Mucosa of stomach (tissue), 1 donor: ENCODE measurements around the gene GDAP2.
"Not testable (repeated sequence)": the region's sequence is repeated elsewhere in the genome, so short reads cannot be mapped to it uniquely, and the experiment has no call there.

Source experiments
- H3K27me3 ChIP-seq: one replicate; pipeline ENCODE4 v1.7.0; 2013; ENCODE audit warnings: mild to moderate bottlenecking, low read length; ENCODE audit not compliant: control insufficient read depth, insufficient read depth
- H3K36me3 ChIP-seq: one replicate; pipeline ENCODE4 v1.7.0; 2013; ENCODE audit warnings: low read length; ENCODE audit not compliant: control insufficient read depth, insufficient read depth
- H3K4me1 ChIP-seq: one replicate; pipeline ENCODE4 v1.7.0; 2013; ENCODE audit warnings: mild to moderate bottlenecking, low read length; ENCODE audit not compliant: control insufficient read depth, insufficient read depth
- H3K4me3 ChIP-seq: one replicate; pipeline ENCODE4 v1.7.0; 2013; ENCODE audit warnings: low read length
- H3K9ac ChIP-seq: one replicate; pipeline ENCODE4 v1.7.0; 2013; ENCODE audit warnings: mild to moderate bottlenecking, low read length, moderate library complexity
- H3K9me3 ChIP-seq: one replicate; pipeline ENCODE4 v1.7.0; 2013; ENCODE audit warnings: mild to moderate bottlenecking, low read length, moderate library complexity; ENCODE audit not compliant: control insufficient read depth
- donor health status: Pancreatic carcinoma.

GDAP2 gene

DNA sequence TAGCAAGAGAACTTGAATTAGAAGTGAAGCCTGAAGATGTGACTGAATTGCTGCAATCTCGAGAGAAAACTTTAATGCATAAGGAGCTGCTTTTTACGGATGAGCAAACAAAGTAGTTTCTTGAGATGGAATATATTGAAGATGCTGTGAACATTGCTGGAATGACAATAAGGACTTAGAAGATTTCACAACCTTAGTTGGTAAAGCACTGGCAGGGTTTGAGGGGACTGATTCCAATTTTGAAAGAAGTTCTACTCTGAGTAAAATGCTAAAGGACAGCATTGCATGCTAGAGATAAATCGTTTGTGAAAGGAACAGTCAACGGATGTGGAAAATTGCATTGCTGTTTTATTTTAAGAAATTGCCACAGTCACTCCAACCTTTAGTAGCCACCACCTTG lies 69.5 kb downstream of the GDAP2 start:
- Histone ChIP-seq H3K36me3 (no peaks in the 10 kb centered on the region), H3K4me1 (peaks cover 7% of the 10 kb centered on the region), H3K9me3 (no peaks in the 10 kb centered on the region), H3K27me3 (no peaks in the 10 kb centered on the region), H3K9ac (no peak overlapping the region), H3K4me3 (no peak overlapping the region)

DNA sequence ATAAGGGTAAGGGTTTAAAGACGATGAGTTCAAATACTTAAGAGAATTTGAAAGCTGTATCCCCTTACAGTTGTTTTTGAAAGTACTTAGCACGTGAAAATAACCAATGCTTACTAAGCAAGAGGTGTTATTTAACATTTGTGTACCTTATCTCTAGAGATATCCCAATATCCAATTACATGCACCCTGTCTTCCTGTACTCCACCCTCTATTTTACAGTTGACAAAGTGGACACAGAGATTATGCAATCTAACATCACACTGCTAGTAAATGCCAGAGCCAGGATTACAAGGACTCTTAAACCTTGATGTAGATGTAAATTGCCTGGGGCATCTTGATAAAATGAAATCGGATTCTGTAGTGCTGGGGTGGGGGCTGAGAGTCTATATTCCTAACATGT lies 72.0 kb downstream of the GDAP2 start:
- H3K36me3 ChIP-seq = no peaks in the 10 kb centered on the region

DNA sequence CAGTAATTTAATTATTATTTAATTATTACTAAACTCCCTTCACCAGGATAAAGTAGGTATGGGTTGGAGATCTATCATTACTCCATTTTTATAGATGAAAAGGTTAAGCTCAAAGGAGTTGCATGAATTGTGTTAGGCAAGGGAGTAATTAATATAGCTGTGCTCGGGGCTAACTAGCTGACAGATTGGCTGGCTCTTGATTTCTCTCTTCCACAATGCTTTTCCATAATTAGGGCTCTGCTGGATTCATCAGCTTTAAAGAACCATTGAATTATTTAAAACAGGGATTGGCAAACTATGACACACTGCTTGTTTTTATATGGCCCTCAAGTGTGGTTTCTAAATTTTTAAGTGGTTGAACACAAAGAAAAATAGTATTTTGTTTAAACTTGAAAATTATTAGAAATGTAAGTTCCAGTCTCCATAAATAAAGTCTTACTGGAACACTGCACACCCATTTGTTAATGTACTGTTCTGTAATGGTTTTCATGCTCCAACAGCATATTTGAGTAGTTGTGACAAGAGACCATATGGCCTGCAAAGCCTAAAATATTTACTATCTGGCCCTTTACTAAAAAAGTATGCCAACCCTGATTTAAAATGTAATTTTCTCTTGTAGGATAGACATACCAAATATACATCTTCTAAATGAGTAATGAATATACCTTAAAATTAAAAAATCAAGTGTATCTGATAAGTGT lies 76.4 kb downstream of the GDAP2 start:
- Histone ChIP-seq H3K4me1 (peaks cover 12% of the 10 kb centered on the region), H3K27me3 (no peaks in the 10 kb centered on the region), H3K9me3 (no peaks in the 10 kb centered on the region), H3K4me3 (no peak overlapping the region), H3K9ac (no peak overlapping the region), H3K36me3 (no peaks in the 10 kb centered on the region)

More for the DNA sequence above, 72.0 kb downstream of the GDAP2 start:
- H3K9me3 ChIP-seq = no peaks in the 10 kb centered on the region
- no peak overlapping the region for H3K4me3 ChIP-seq
- no peak overlapping the region for H3K9ac ChIP-seq
- H3K4me1 ChIP-seq = peaks cover 14% of the 10 kb centered on the region
- H3K27me3 ChIP-seq = no peaks in the 10 kb centered on the region

DNA sequence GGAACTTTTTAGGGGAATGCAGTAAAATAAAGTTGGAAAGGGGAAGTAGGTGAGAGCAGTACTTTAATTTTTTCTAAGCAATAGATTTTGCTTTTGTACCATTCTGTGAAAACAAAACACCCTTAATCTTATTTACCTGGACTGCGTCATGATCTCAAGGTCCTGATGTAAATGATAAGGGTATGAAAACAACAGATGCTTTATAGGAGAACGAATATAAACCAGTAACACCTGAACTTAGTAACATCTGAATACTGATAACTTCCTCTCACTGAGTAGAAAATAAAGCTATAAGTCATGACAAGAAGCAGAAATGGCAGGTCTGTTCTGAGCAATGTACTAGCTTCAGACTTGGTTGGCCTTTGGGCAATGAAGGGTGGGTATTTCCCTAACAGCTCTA lies 77.7 kb downstream of the GDAP2 start:
- Histone ChIP-seq H3K4me3 (no peak overlapping the region), H3K27me3 (no peaks in the 10 kb centered on the region), H3K9ac (no peak overlapping the region), H3K9me3 (no peaks in the 10 kb centered on the region), H3K4me1 (peaks cover 7% of the 10 kb centered on the region), H3K36me3 (no peaks in the 10 kb centered on the region)

DNA sequence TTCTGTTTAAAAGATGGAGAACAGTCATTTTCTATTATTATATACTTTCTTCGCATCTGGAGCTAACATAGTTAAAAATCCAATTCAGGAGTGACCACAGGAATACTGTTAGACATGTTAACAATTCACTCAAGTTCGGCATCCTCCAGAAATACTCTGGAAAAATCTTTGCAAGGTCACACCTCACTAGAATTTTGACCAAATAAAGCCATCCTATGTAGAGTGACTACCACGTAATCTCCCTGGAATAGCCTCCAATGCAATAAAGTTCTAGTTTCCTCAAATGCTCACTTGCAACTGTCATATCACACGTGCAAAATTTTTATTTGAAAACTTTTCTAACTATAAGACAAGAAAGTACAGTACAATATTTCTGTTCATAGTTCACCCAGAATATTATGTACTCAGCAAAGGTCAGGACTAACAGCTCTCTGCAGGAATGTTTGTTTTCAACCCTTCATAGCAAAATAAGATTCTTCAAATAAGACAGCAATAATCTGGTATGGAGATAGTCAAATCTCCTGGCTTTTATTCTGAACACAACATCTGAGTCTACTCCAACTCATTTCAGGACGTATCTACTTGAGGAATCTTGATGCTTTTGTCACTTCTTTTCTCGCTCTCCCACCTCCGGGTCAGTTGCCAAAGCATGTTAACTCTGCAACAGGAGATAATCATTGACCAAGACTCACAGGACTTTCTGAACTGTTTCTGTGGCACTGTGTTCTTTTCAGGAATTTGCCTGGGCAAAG lies 82.6 kb downstream of the GDAP2 start:
- Histone ChIP-seq H3K9me3 (no peaks in the 10 kb centered on the region), H3K36me3 (no peaks in the 10 kb centered on the region), H3K4me3 (no peak overlapping the region), H3K9ac (no peak overlapping the region), H3K4me1 (no peaks in the 10 kb centered on the region), H3K27me3 (no peaks in the 10 kb centered on the region)

DNA sequence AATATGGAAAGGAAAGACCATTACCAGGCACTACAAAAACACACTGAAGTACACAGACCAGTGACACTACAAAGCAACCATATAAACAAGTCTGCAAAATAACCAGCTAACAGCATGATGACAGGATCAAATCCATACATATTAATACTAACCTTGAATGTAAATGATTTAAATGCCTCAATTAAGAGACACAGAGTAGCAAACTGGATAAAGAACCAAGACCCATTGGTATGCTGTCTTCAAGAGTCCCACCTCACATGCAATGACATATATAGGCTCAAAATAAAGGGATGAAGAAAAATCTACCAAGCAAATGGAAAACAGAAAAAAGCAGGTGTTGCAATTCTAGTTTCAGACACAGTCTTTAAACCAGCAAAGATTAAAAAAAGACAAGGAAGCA lies 84.9 kb downstream of the GDAP2 start:
- H3K36me3 ChIP-seq, H3K9ac ChIP-seq, H3K4me1 ChIP-seq, H3K4me3 ChIP-seq, H3K27me3 ChIP-seq, H3K9me3 ChIP-seq: not testable (repeated sequence)

DNA sequence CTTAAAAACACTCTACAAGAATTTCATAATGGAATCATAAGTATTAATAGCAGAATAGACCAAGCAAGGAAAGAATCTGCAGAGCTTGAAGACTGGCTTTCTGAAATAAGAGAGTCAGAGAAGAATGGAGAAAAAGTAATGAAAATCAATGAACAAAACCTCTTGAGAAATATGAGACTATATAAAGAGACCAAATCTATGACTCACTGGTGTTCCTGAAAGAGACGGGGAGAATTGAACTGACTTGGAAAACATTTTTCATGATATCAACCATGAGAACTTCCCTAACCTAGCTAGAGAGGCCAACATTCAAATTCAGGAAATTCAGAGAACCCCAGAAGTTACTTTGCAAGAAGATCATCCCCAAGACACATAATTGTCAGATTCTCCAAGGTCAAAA lies 85.6 kb downstream of the GDAP2 start:
- H3K36me3 ChIP-seq = no peaks in the 10 kb centered on the region
- H3K4me3 ChIP-seq = no peak overlapping the region
- H3K4me1 ChIP-seq = no peaks in the 10 kb centered on the region
- H3K27me3 ChIP-seq = no peaks in the 10 kb centered on the region
- no peaks in the 10 kb centered on the region for H3K9me3 ChIP-seq
- no peak overlapping the region for H3K9ac ChIP-seq

DNA sequence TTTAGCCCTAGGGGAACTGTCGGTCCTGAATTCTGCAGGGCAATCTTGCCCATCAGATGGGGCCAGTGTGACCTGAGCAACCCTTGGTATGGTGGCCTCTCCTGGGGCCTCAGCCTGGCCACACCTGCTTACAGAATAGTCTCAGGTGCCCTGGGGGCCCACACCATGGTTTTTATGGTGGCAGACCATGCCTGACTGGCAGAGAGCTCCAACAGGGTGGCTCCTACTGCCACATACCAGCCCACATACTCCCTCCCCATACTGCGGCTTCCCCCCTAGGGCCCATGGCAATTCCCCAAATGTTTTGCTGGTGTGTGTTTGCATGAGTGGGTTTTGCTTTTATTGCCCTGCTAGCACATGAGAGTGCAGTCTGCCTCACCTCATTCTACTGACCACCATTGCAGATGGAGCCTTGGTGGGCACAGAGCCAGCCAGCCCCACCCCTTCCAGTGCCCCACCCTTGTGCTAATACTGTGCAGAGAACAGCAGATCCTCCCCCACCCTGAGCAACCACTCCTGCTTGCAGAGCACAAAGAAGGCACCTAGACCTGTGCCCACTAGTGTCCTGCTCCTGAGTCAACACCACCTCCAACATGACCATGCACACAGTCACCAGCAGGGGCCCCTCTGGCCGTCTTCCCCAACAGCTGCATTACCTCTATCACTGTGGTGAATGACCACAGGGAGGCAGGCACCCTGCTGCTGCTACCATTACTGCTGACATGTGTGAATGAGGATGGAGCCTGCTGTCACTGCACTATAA lies 86.8 kb downstream of the GDAP2 start:
- Histone ChIP-seq H3K27me3 (no peaks in the 10 kb centered on the region), H3K4me3 (no peak overlapping the region), H3K9me3 (no peaks in the 10 kb centered on the region), H3K9ac (no peak overlapping the region), H3K36me3 (no peaks in the 10 kb centered on the region), H3K4me1 (no peaks in the 10 kb centered on the region)

DNA sequence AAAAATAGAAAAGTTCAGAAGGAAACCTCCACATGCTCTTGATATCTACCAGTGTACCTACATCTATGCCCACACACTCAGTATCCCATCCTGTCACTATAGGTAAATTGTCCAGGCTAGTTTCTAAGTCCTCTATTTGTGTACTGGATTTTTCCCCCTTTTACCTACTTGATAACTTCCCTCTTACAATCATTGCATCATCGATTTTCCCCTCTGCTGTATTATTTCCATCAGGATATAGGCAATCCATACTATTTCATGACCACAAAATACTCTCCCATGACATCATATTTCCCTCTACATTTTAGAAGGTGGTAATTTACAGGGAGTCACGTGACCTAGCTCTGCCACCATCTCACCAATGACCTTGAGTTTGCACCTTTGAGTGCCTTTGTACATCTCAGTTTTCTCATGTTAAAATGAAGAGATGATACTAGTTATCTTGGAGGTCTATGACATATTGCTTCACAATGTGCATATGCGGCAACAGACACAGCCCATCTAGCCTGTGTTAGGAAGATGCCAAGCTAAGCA lies 88.2 kb downstream of the GDAP2 start:
- Histone ChIP-seq H3K36me3 (no peaks in the 10 kb centered on the region), H3K9ac (no peak overlapping the region), H3K4me3 (no peak overlapping the region), H3K27me3 (no peaks in the 10 kb centered on the region), H3K9me3 (no peaks in the 10 kb centered on the region), H3K4me1 (no peaks in the 10 kb centered on the region)

DNA sequence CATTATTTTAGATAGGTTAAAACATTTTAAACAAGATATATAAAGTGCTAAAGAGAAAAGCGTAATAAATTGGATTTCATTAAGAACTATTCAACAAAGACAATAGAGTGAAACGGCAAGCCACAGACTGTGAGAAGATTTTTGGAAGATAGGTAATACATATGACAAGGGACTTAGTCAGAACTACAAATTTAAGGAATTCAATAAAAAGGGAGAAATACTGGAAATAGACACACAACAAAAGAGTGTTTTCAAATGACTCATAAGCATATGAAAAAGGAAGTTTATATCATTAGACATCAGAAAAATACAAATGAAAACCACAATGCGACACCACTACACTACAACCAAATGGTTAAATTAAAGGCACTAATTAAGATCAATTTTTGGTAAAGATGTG lies 90.5 kb downstream of the GDAP2 start:
- no peak overlapping the region for H3K4me3 ChIP-seq
- H3K4me1 ChIP-seq = no peaks in the 10 kb centered on the region
- no peaks in the 10 kb centered on the region for H3K36me3 ChIP-seq
- H3K9ac ChIP-seq = no peak overlapping the region
- H3K9me3 ChIP-seq = no peaks in the 10 kb centered on the region
- no peaks in the 10 kb centered on the region for H3K27me3 ChIP-seq

DNA sequence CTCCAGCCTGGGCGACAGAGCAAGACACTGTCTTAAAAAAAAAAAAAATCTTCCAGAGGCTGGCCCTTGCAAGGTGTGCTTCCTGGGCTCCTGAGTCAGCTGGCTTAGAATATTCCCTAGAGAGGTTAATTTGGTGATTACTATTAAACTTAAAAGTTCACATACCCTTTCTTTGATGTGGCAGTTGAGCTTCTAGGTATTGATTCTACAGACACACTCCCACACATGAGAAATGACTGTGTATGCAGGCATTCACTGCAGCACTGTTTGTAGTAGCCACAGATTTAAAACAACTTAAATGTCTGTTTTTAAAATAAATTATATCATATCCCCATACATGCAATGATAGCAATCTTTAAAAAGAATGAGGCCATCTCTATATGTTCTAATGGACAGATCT lies 93.4 kb downstream of the GDAP2 start:
- Histone ChIP-seq H3K36me3 (no peaks in the 10 kb centered on the region), H3K9me3 (no peaks in the 10 kb centered on the region), H3K9ac (no peak overlapping the region), H3K27me3 (no peaks in the 10 kb centered on the region), H3K4me1 (no peaks in the 10 kb centered on the region), H3K4me3 (no peak overlapping the region)

DNA sequence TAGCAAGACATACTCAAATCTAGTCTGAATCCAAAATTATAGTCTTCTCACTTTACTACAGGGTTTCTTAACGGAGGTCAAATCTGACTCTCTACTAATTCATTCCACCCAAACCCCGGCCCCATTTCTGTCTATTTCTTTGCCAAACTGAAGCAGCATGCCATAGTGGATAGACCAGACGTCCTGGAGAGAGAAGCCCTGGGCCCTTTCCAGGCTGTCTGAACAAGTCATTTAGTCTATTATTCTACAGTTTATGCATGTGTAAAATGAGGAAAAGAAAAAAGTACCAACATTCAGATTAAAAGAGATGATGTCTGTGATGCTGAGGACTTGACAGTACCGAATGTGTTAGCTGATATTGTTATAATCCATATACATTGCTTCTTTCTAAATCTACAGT lies 95.0 kb downstream of the GDAP2 start:
- Histone ChIP-seq H3K4me1 (no peaks in the 10 kb centered on the region), H3K9me3 (no peaks in the 10 kb centered on the region), H3K27me3 (no peaks in the 10 kb centered on the region), H3K36me3 (no peaks in the 10 kb centered on the region), H3K9ac (no peak overlapping the region), H3K4me3 (no peak overlapping the region)
